ENCODE results near the gene MSI2.
"Not testable (repeated sequence)": the region's sequence is repeated elsewhere in the genome, so short reads cannot be mapped to it uniquely, and the experiment has no call there.

The MSI2 gene

DNA sequence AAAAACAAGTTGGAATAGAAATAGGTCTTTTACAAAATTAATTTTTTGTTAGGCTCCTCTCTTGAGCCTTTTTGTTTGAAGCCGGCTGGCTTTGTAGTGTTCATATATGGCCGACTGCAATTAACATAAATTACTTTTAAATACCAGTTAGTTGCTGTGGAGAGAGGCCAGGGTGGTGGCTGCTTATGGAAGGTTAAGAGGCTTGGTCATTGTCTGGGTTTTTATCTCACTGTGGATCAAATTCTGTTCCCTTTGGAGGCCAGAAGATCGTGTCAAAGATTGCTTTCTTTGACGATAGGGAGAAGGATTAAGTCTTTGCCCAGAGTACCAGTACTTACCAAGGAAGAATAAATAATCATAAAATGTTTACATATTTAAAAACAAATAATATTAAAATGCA, 39.9 kb downstream of the MSI2 start:
- TF ChIP-seq POLR2A (IDR thresholded peaks at IDR 0.05; ENCODE audit: low read depth, low read length): no peak

GRCh38 chr17:57299176-57299575, 42.9 kb downstream of the MSI2 start:
- no peak for TF ChIP-seq POLR2A (IDR thresholded peaks at IDR 0.05; ENCODE audit: low read depth, low read length)
- no peak for DNase-seq (ENCODE audit: insufficient read length, low spot score)
- no peak for FAIRE-seq

More for the DNA sequence above, 39.9 kb downstream of the MSI2 start:
- no peak for DNase-seq (ENCODE audit: insufficient read length, low spot score)
- no peak for FAIRE-seq

GRCh38 chr17:57300592-57300991, 44.3 kb downstream of the MSI2 start:
- DNase-seq (ENCODE audit: insufficient read length, low spot score); FAIRE-seq: not testable (repeated sequence)

DNA sequence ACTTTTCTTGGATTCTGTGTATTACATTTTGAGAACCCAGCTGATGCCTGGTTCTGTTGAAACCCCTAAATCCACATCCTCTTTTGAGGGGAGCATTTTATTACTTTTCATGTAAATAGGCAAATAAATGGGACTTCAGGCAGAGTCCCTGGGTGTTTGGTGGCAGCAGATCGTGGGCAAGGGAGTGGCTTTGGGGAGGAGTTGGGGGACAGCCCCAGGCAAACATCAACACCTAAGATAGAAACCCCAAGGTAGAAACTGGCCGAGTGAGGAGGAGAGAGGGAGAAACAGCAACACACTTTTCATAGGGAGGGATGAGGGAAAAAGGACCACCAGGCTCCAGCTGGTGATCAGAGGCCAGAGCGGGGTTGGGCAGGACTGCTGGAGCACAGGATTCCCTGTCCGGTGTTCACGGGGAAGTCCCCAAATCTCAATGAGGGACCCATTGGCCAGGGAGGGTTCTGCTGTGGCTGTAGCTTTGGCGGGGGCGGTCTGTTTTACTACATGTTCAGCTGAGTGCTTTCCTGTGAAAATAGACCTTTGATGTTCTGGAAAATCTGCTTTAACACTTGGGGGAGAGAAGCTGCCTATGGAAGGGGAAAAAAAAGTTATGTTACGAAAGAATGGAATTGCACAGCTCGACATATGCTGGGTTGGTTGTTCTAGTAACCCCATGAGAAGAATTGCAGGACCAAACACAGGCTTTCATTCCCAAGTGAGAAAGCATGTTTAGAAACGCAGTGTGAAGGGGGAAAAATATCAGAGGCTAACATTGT, 46.6 kb downstream of the MSI2 start:
- FAIRE-seq (no peak), DNase-seq (ENCODE audit: insufficient read length, low spot score) (no peak)
- TF ChIP-seq POLR2A (IDR thresholded peaks at IDR 0.05; ENCODE audit: low read depth, low read length): no peak

DNA sequence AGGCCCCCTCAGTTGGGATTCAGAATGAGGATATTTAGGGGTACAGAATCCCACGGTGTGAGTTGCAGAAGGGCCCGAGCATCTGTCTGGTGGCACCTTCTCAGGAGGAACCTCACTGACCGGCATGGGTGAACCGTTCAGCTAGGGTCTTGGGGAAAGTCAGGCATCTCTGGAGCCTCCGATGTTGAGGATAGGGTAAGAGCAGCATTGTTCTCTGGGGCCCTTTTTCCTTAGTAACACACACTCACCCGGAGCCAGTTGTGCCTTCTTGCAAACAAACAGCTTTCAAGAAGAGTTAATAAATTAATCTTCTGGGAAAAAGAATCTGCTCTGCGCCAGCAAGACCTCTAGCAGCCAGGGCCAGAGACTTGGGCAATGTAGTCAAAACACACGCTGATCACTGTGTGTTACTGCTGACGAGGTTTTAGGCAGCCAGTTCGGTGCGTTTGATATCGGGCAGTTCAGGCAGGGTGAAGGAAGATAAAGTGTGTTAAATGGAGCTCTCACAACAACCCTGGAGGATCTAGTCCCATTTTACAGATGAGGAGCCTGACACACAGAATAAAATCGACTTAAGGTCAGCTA, 48.9 kb downstream of the MSI2 start:
- DNase-seq (ENCODE audit: insufficient read length, low spot score): no peak
- FAIRE-seq: no peak
- no peak for TF ChIP-seq POLR2A (IDR thresholded peaks at IDR 0.05; ENCODE audit: low read depth, low read length)

DNA sequence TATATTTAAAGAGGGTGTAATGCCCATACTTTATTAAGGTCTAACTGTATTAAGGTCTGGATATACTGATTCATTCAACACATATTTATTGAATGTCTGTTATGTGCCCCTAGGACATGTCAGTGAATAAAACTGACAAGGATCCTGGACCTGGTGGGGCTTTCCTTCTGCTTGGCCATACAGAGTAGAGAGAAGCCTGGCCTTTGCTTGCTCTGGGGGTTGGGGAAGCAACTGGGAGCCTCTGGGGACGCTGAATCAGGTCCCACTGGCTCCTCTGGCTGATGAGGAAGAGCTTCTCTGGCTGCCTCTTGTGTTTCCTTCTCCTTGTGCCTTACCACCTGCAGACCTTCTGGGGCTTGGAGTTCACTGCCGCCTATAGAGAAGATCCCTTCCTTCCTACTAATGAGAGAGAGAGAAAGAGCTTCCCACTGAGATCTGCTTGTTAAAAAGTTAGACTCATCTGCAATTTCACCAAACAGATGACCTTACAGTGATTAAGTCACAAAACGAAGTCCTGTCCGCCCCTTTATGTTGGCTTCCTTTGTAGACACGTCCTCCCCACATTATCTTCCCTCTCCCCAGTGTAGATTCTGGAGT, 49.7 kb downstream of the MSI2 start:
- TF ChIP-seq POLR2A (IDR thresholded peaks at IDR 0.05; ENCODE audit: low read depth, low read length): no peak
- DNase-seq (ENCODE audit: insufficient read length, low spot score) (no peak), FAIRE-seq (no peak)

- no peak for DNase-seq (ENCODE audit: insufficient read length, low spot score)
- no peak for TF ChIP-seq POLR2A (IDR thresholded peaks at IDR 0.05; ENCODE audit: low read depth, low read length)
- no peak for FAIRE-seq
These were observed 52.3 kb downstream of the MSI2 start for GRCh38 chr17:57308543-57309186.

DNA sequence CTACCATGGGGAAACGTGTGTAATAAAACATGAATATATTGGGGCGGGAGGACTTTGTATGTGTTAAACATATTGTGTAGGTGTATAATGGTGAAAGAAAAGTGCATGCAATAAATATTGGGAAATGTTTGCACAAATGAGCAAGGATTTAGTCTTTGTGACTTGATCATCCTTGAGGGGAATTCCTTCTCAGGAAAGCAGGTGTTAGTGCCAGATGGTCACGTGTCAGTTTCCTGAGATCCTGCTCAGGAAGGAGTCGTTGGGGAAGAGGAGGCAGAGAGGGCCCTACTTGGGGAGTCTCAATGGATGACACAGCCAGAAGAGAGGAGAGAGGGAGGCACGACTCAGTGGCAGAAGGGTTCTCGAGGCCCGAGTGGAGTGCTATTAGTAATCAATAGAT, 53.2 kb downstream of the MSI2 start:
- DNase-seq (ENCODE audit: insufficient read length, low spot score) (no peak), FAIRE-seq (no peak)
- TF ChIP-seq POLR2A (IDR thresholded peaks at IDR 0.05; ENCODE audit: low read depth, low read length): no peak

GRCh38 chr17:57311281-57312216, 55.2 kb downstream of the MSI2 start:
- DNase-seq (ENCODE audit: insufficient read length, low spot score): no peak
- no peak for TF ChIP-seq POLR2A (IDR thresholded peaks at IDR 0.05; ENCODE audit: low read depth, low read length)
- no peak for FAIRE-seq

DNA sequence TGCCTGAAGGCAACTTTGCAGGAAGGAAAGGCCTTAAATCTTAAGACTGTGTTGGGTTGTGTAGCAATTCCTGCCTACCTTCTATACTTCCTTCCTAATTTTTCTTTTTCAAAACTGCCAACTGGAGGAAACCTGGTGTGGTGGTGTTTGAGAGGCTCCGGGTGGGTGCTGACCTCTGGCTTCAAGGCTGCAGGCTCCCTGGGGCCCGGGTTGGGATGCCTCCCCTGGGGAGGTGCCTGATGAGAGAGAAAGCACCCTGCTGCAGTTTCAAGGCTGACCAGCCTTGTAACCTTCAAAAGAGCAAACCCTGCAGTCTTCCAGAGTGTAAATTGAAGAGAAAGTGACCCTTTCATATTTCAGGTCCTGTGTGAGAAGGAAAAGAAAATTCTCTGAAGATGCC, 55.9 kb downstream of the MSI2 start:
- no peak for FAIRE-seq
- no peak for DNase-seq (ENCODE audit: insufficient read length, low spot score)
- TF ChIP-seq POLR2A (IDR thresholded peaks at IDR 0.05; ENCODE audit: low read depth, low read length): no peak

DNA sequence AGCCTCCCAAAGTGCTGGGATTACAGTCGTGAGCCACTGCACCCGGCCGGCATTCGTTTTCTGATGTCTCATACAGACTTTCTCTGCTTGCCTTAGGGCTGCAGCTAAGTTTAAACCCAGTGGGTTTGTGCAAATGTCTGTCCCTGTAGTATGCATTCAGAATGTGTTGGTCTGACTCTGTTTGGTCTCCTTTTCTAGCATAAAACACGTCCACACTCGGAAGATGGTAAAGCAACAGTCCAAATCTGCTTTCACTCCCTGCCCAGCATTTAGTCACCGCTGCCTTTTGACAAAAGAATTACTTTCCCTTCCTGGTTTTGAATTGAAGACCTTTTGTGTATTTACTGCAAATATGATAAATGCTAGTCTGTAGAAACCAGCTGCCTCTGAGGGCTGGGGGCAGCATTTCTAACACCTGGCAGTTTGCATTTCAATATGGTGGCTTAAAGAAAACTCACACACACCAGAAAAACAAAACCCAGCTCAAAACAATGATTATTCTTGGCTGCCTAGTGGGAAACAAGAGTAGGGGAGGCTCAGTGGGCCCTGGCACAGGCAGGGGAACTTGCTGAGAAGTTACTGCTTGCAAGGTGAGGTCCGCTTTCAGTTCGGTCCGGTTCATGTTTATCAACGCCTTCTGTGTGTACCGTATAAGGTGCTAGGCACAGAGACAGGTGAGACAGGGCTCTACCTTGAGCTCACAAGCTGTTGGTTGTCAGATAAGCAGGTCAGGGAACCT, 56.9 kb downstream of the MSI2 start:
- FAIRE-seq (no peak), DNase-seq (ENCODE audit: insufficient read length, low spot score) (no peak)
- no peak for TF ChIP-seq POLR2A (IDR thresholded peaks at IDR 0.05; ENCODE audit: low read depth, low read length)

DNA sequence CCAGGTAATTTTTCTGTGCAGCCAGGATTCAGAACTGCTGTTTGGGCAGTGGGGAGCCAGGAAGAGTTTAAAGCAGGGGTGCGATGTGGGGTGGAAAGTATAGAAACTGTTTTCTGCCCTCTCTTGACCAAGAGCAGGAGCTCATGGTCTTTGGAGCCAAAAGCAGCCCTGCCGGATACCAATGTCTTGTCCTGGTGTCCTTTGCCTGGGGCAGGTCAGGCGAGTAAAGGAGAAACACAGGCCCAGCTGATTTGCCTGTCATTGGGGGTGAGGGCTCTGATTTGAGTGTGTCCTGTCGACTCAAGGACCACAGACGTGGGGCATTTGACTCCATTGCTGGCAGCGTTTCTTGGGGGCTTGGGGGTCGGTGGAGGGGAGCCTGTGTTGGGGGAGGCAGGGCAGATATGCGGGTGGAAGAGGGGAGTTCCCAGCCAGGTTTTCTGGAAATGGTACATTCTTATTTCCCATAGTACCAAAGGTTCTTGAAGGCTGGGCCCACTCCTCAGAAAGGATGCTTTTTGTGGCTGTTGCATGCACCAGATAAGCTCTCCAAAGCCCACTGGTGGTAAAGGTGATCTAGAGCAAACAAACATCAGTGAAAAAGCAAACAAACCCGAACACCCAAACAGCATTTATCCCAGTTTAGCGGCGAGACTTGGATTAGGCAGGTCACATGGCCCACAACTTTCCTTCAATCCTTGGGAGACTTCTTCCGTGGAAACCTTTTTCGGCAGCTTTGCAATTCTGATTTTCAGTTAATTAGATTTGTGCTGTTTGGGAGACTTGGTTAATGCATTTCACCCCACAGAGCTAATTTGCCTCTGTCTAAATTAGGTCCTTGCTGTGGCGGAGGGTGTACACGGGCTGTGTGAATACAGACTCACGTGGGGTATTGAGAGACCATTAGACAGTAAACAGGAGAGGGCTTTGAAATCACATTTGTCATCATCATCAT, 59.0 kb downstream of the MSI2 start:
- FAIRE-seq: no peak
- DNase-seq (ENCODE audit: insufficient read length, low spot score): no peak
- no peak for TF ChIP-seq POLR2A (IDR thresholded peaks at IDR 0.05; ENCODE audit: low read depth, low read length)
